GM10248 (cell line): ENCODE measurements around the gene CCL13.

Source experiments
- CTCF ChIA-PET: fragments of 300-600 bp; sonication (Branson Sonifier 250); formaldehyde crosslinking; extraction: SDS; loops from one replicate; lab custom pipeline; 2021; ENCODE audit warnings: antibody characterized with exemption; lab: Yijun Ruan, JAX
- POLR2A ChIA-PET: fragments of 350-650 bp; sonication (Branson Sonifier 250); formaldehyde crosslinking; extraction: SDS; loops from one replicate; lab custom pipeline; 2020; ENCODE audit warnings: antibody characterized with exemption; lab: Yijun Ruan, JAX
- DNase-seq: peaks from one replicate; pipeline ENCODE4 v3.0.0; 2012; ENCODE audit errors: extremely low spot score
- TF ChIP-seq, protein P1 (sequence below): IDR thresholded peaks from 2 replicates; pipeline ENCODE4 v1.5.1; 2012; ENCODE audit warnings: mild to moderate bottlenecking, low read depth; ENCODE audit errors: extremely low read depth, missing control alignments, control extremely low read depth

Gene CCL13

DNA sequence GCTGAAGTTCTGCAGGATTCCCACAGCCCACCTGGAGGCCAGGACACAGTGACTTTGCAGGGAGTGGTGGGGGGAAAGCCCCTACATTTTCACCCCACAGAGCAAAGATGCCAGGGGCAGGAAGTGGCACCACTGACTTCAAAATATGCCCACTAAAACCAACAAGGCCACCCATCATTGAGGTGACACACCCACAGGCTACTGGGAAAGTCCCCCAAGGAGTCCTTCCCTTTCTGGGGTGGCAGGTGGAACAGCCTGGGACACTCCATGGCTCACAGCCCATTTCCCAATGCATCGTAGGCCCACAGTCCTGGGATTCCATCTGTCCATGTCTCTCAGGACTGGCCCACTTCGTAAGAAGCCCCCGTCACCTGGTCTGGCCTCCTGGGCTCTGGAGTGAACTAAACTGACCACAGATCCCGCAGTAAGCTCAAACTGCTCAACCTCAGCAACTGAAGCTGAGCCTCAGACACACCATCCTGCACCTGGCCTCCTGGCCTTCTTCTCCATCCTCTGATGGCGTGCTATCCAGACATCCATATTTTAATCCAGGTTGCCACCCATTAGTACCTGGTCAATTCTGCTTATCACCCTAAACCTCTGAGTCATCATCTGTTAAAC is 14.2 kb downstream of the CCL13 start:
- ChIA-PET POLR2A (no interaction called here), CTCF (interaction anchor here (0.6 to 6.7 kb wide), 3 partner anchors 8 to 169 kb away, joined by 3 to 62 read pairs (median 11); partner anchors contain the start of gene CCL1)
- TF ChIP-seq, protein P1, sequence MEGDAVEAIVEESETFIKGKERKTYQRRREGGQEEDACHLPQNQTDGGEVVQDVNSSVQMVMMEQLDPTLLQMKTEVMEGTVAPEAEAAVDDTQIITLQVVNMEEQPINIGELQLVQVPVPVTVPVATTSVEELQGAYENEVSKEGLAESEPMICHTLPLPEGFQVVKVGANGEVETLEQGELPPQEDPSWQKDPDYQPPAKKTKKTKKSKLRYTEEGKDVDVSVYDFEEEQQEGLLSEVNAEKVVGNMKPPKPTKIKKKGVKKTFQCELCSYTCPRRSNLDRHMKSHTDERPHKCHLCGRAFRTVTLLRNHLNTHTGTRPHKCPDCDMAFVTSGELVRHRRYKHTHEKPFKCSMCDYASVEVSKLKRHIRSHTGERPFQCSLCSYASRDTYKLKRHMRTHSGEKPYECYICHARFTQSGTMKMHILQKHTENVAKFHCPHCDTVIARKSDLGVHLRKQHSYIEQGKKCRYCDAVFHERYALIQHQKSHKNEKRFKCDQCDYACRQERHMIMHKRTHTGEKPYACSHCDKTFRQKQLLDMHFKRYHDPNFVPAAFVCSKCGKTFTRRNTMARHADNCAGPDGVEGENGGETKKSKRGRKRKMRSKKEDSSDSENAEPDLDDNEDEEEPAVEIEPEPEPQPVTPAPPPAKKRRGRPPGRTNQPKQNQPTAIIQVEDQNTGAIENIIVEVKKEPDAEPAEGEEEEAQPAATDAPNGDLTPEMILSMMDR, result no peak
- no peak for DNase-seq

GRCh38 chr17:34370997-34371395 is 14.7 kb downstream of the CCL13 start:
- ChIA-PET CTCF (interaction anchor here (0.6 to 6.7 kb wide), 3 partner anchors 9 to 170 kb away, joined by 3 to 62 read pairs (median 11); partner anchors contain the start of gene CCL1), POLR2A (no interaction called here)
- TF ChIP-seq, protein P1, result no peak
- DNase-seq, result no peak

DNA sequence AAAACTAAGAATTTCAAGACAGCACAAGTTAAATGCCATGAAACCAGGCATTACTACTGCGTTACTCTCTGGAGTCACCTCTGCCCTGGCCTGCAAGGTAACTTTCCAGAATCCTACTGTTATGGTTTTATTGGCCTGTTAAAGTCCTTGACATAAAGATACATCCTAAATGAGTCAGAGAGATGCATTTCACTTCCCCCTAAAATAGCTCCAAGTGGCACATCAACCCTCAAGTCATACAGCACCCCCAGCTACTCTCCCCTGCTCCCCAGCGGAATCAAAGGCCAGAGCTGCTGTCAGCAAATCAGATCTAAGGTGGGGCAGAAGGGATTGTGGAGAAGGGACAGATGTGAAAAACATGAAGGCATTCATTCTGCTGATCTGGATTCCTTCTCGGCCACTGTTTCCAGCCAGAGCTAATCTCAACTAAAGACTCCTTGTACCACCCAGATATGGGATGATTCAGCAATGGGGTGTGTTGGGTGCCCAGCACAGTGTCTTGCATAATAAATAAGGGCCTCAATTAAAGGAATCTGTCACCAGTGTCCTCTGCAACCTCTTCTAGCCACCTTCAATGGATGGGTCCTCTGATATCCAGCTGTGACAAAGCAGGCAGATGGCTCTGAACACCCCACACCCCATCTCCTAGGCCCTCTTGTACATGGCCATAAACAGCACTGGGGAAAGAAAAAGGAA is 15.3 kb downstream of the CCL13 start:
- CTCF ChIA-PET, result interaction anchor here (3.1 to 6.7 kb wide), 2 partner anchors 9 to 170 kb away, joined by 11 to 62 read pairs; partner anchors contain the start of gene CCL1
- TF ChIP-seq, protein P1, result no peak
- DNase-seq, result no peak
- POLR2A ChIA-PET, result no interaction called here

GRCh38 chr17:34374457-34374856 is 18.2 kb downstream of the CCL13 start:
- no peak for DNase-seq
- ChIA-PET CTCF (interaction anchor here (1.2 to 6.7 kb wide), 3 partner anchors 12 to 27 kb away, joined by 4 to 62 read pairs (median 5); partner anchors contain the start of gene CCL1), POLR2A (no interaction called here)
- TF ChIP-seq, protein P1, result no peak

DNA sequence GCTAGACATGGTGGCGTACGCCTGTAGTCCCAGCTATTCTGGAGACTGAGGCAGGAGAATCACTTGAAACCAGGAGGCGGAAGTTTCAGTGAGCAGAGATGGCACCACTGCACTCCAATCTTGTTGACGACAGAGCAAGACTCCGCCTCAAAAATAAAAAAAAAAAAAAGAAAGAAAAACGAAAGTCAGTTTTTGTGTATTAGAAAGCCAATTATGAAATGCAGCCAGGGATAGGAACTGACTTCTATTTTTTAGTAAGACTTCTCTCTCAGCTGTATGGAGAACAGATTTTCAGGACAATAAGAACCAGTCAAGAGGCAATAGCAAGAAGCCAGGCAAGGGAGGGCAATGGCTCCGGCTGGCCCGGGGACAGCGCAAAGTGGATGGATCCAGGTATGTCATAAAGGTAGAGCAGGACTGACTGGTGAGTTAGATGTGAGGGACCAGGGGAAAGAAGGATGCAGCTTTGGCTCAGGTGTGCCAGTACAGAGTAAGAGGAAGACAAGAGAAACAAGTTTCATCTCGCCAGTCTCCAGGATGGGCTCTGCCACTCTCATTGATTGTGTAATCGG is 19.2 kb downstream of the CCL13 start:
- POLR2A ChIA-PET, result no interaction called here
- TF ChIP-seq, protein P1, result no peak
- DNase-seq, result no peak
- CTCF ChIA-PET, result interaction anchor here (1.2 to 6.7 kb wide), 3 partner anchors 12 to 26 kb away, joined by 4 to 62 read pairs (median 5); partner anchors contain the start of gene CCL1
